Aortic smooth muscle cell (primary cell): ENCODE data around the gene DNAJC7. TPM values are rescaled to one million over a fixed set of nuclear protein-coding genes. Genes with fewer than 3 reads are reported as not detected.

Experiments
- total RNA-seq: library from RNA; depleted of rRNA; stranded (reverse); fragments of >200 nt; gene quantifications from 2 replicates; pipeline ENCODE4 v1.2.3, GENCODE V29; 2014

DNAJC7 gene, protein sequence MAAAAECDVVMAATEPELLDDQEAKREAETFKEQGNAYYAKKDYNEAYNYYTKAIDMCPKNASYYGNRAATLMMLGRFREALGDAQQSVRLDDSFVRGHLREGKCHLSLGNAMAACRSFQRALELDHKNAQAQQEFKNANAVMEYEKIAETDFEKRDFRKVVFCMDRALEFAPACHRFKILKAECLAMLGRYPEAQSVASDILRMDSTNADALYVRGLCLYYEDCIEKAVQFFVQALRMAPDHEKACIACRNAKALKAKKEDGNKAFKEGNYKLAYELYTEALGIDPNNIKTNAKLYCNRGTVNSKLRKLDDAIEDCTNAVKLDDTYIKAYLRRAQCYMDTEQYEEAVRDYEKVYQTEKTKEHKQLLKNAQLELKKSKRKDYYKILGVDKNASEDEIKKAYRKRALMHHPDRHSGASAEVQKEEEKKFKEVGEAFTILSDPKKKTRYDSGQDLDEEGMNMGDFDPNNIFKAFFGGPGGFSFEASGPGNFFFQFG
- total RNA-seq: 80.0 and 88.9 TPM in 2 replicates

DNA sequence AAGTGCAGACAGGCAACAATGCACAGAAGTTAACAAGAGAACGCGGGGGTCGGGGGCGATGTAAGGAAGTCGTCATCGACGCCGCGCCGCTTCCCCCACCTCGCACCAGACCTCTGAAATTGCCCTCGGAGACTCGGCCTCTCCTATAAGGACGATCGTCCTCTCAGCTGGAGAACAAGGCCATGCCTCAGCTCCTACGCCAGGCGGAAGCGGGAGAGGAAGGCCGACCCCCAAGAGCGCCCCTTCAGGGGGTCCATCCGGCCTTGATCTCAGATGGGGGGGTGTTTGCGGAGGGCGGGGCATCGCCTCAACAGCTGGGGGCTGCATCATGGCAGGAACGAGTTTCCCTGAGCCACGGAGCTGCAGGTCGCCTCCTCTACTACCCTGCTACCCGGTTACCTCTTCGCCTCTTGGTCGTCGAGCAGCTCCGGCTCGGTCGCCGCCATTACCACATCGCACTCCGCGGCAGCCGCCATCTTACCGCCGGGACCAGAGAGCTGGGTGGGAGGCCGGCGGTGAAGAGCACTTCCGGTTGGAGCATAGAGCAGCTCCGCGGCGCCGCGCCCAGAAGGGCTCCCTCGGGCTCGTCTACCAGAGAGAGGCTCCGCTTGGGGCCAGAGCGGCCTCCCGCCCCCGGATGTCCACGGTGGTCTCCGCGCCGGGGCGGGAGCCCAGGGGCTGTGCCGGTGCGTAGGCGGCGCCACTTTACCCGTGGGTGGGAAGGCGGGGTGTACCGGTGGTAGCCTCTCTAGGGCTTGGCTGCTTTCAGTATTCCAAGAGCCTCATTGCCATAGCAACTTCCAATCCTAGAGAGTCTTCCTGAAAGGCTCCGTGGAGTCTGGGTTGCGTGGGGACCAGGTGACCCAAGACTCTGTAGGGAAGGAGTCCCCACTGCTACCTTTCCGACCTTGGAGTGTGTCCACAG lies at the start of gene DNAJC7:
TSS of gene DNAJC7 (minus strand) at position 499 of the 925 bp plus-strand sequence. CDS start at position 476, 23 bp downstream.

DNA sequence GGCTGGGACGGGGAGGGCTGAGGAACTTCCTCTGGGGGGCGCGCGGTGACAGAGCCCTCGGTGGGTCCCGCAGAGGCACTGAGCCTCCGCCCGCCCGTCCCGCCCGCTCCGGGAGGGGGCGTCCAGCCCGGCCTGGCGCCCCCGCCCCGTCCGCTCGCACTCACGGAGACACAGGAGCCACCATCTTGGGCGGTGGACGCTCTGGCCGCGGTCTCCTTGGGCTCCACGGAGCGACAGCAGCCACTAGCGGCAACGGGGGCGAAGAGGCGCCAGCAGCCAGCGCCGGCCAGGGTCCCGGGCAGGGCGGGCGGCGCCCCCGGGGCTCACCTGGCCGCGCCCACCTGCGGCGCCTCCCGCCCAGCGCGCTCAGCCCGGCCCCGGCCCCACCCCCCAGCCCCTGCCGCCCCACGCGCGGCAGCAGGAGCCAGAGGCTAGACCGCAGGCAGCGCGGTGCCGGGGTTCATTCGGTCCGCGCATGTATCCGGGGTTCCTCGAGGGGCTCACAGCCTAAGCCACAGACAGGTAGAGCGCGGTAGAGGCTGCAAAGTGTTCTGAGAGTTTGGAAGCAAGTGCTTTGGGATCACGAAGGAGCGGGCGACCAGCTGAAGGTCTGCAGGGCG lies 33.3 kb upstream of the DNAJC7 start, which contains the start of gene C17orf113:
TSS of gene C17orf113 (minus strand) at position 209 of the 620 bp plus-strand sequence. CDS start 7,225 bp downstream, outside the sequence.

DNA sequence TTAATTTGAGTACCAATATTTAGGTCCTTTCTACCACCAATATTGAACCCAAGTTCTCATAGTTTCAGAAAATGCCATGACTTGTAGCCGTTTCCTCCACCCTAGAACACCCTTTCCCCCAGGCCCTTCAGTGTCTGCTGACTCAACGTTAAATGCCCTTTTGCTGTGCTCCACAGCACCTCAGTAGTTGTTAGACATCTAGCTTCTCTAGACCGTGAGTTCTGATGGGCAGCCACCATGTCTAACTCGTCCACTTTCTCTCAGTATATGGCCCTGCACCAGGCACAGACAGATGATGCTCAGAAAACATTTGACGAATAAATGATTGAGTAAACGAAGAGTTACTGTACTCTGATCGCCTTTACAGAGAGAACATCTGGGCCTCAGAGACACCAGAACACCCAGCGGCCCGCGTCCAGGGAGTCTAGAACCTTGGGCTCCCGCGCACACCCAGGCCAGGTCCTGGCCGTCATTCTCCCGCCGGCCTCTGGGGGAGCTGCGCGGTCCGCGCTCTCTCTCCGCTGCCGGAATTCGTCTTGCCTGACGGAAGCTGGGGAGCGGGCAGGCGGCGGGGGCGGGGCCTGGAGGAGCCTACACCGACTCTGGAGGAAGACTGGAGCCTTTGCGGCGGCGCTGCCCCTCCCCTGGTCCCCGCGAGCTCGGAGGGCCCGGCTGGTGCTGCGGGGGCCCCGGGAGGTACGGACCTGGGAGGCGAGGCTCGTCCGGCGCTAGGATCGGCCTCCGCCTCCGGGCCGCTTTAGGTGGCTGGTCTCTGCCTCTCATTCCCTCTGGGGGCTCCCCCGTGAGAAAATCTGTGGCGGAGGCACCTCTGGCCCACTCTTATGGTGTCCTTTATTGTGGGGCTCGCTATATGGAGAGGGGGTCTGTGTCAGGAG lies 2.5 kb upstream of the DNAJC7 start, which contains the start of gene NKIRAS2:
TSS of gene NKIRAS2 (plus strand) at position 582 of the 896 bp plus-strand sequence. CDS start 1,488 bp downstream, outside the sequence.

DNA sequence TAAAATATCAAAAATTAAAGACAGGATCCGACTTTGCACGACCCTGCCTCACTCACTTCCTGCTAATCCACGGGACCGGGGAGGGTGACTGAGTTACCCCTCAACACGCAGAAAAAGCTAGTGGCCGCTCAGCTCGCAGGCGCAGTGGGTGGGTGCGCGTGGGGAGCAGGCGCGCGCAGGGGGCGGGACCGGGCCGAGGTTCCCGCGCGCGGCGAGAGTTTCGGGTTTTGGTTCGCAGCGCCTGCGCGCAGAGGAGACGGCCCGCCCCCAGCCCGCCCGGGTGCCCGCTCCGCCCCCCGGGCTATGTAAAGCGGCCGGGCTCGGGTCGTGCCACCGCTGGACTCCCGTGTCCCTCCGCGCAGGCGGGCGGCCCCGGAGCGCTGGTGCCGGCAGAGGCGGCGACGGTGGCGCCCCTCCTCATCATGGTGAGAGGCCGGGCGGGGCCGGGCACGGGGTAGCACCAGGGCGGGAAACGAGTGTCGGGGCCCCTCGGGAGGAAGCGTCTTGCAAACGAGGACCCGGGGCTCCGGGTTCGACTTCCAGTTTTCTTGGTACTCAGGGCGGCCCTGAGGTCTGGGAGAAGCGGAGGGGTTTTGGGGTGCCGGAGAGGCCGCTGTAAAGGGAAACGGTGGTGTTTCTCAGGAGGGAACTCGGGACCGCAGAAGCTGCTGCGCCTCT lies 50.6 kb downstream of the DNAJC7 start, which contains the start of gene CNP:
TSS of gene CNP (plus strand) at position 333 of the 678 bp plus-strand sequence. CDS start at position 423, 90 bp downstream.

DNA sequence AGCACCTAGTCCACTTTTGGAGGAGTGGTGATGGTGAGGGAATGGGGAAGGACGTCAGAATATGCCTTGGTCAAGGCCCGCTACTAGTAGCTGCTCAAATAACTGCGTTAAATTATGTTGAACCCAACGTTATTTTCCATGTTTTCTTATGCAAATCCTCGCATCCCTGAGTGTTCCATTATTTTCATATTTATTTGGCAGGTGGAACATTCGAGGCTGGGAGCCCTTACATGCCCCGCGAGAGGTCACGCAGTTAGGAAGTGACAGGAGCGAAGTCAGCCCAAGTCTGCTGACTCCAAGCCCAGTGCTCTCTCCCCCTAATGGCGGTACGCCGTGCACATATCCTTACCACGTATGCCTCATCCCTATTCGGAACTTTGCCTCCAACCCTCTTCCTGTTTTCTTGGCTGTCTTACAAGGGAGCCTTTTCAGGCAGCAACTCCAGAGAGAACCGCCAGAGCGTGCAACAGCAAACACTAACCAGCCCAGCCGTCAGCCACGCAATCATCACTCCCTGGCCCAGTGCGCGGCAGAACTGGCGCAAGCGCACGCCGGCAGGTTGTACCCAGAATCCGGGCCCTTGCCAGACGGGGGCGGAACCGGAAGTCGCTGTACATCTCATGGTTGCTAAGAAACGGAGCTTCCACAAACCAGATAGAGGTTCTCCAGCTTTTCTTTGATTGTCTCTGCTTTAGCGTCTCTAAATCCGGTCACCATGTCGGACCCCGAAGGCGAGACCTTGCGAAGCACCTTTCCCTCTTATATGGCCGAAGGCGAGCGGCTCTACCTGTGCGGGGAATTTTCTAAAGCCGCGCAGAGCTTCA lies 87.0 kb downstream of the DNAJC7 start, which contains the start of gene ODAD4:
TSS of gene ODAD4 (plus strand) at position 609 of the 824 bp plus-strand sequence. CDS start at position 716, 107 bp downstream.

Other genes with a start within 250 kb of the DNAJC7 start
- gene JUP, start 230.7 kb downstream of the DNAJC7 start, total RNA-seq: 22.9 and 25.7 TPM in 2 replicates
- gene P3H4, start 205.5 kb downstream of the DNAJC7 start, total RNA-seq: 77.1 and 77.5 TPM in 2 replicates
- gene FKBP10, start 204.4 kb downstream of the DNAJC7 start, total RNA-seq: 354 and 420 TPM in 2 replicates
- gene NT5C3B, start 181.2 kb downstream of the DNAJC7 start, total RNA-seq: 64.6 and 70.0 TPM in 2 replicates
- gene KLHL10, start 179.6 kb downstream of the DNAJC7 start, total RNA-seq: 0.13 TPM in 1 of 2 replicates, not detected in the other
- gene KLHL11, start 152.0 kb downstream of the DNAJC7 start, total RNA-seq: 25.4 and 28.8 TPM in 2 replicates
- 180 and 194 TPM in 2 replicates for gene ACLY, start 98.5 kb downstream of the DNAJC7 start, total RNA-seq
- gene ODAD4, start 86.8 kb downstream of the DNAJC7 start, total RNA-seq: 0.79 and 0.93 TPM in 2 replicates
- gene CNP, start 50.6 kb downstream of the DNAJC7 start, total RNA-seq: 49.6 and 50.6 TPM in 2 replicates
- 22.1 and 25.8 TPM in 2 replicates for gene NKIRAS2, start 2.7 kb upstream of the DNAJC7 start, total RNA-seq
- gene C17orf113, start 33.2 kb upstream of the DNAJC7 start, total RNA-seq: 0.19 and 0.26 TPM in 2 replicates
- not detected in 2 replicates for gene ZNF385C, start 81.0 kb upstream of the DNAJC7 start, total RNA-seq
- 10.3 and 14.6 TPM in 2 replicates for gene DHX58, start 95.3 kb upstream of the DNAJC7 start, total RNA-seq
- gene KAT2A, start 103.9 kb upstream of the DNAJC7 start, total RNA-seq: 4.7 and 5.8 TPM in 2 replicates
- not detected in 2 replicates for gene HSPB9, start 105.4 kb upstream of the DNAJC7 start, total RNA-seq
- 70.9 and 84.6 TPM in 2 replicates for gene RAB5C, start 137.6 kb upstream of the DNAJC7 start, total RNA-seq
- gene KCNH4, start 163.7 kb upstream of the DNAJC7 start, total RNA-seq: not detected in 2 replicates
- not detected in 2 replicates for gene HCRT, start 168.0 kb upstream of the DNAJC7 start, total RNA-seq
- 19.7 and 21.4 TPM in 2 replicates for gene GHDC, start 177.1 kb upstream of the DNAJC7 start, total RNA-seq